IPS-15b (cell line): Measurements from ENCODE around the gene LRRC42.

Experiments
- H3K27me3 ChIP-seq: one replicate; pipeline ENCODE4 v1.6.1; 2013; ENCODE audit warnings: low read length; ENCODE audit not compliant: control insufficient read depth, insufficient read depth
- H3K36me3 ChIP-seq: one replicate; pipeline ENCODE4 v1.6.1; 2013; ENCODE audit warnings: low read length; ENCODE audit not compliant: control insufficient read depth, insufficient read depth
- H3K4me1 ChIP-seq: one replicate; pipeline ENCODE4 v1.6.1; 2013; ENCODE audit warnings: mild to moderate bottlenecking, low read length; ENCODE audit not compliant: control insufficient read depth, insufficient read depth
- H3K4me3 ChIP-seq: one replicate; pipeline ENCODE4 v1.5.1; 2013; ENCODE audit warnings: low read depth, low read length
- H3K9ac ChIP-seq: one replicate; pipeline ENCODE4 v1.6.1; 2013; ENCODE audit warnings: low read depth, mild to moderate bottlenecking, low read length
- H3K9me3 ChIP-seq: one replicate; pipeline ENCODE4 v1.6.1; 2013; ENCODE audit warnings: mild to moderate bottlenecking, low read length; ENCODE audit not compliant: control insufficient read depth, insufficient read depth

LRRC42 gene

DNA sequence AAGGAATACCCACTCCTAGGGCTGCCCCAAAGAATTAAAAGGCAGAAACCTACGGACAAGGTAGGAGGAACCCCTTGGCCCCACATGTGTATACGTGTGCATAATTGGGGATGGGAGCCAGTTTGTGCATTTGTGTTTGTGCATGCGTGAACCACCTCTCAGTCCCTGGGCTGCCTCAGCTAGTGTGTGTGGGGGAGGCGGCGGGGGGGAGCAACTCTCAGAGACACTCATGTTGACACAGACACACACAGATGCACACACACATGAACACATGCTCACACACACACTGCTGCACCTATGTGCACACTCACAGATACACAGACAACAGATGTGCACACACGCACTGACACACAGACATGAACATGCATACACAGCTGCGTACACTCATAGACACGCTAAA is 66.7 kb downstream of the LRRC42 start:
- Histone ChIP-seq H3K36me3 (no peaks in the 10 kb centered on the region), H3K4me1 (peaks cover 7% of the 10 kb centered on the region), H3K9ac (no peak overlapping the region), H3K9me3 (no peaks in the 10 kb centered on the region), H3K27me3 (no peaks in the 10 kb centered on the region), H3K4me3 (no peak overlapping the region)

DNA sequence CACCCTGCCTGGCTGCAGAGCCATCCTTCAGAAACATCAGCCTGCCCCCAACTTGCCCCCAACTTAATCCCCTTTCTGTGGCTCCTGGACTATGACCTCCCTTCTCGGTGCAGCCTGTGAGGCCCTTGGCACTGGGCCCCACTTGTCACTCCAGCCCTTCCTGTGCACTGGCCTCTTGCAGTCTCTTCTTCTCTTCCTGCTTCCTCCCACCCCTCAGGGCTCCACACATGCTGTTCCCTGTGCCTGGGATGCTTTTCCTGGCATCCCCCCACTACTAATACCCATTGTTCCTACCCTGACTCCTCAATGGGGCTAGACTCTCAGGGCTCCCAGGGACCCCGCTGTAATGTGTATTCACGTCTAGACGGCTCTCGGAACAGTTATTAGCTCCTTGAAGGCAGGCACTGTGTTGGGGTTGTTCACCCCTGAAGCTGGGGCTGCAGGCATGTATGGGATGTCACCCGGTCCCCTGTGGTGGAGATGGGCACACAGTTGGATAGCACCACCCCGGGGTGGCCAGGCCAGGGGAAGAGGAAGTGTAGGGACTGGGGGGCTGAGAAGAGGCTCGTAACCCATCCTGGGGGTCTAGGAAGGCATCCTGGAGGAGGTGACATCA is 67.4 kb downstream of the LRRC42 start:
- Histone ChIP-seq H3K4me1 (peaks cover 7% of the 10 kb centered on the region), H3K27me3 (no peaks in the 10 kb centered on the region), H3K9ac (no peak overlapping the region), H3K4me3 (no peak overlapping the region), H3K9me3 (no peaks in the 10 kb centered on the region), H3K36me3 (no peaks in the 10 kb centered on the region)

DNA sequence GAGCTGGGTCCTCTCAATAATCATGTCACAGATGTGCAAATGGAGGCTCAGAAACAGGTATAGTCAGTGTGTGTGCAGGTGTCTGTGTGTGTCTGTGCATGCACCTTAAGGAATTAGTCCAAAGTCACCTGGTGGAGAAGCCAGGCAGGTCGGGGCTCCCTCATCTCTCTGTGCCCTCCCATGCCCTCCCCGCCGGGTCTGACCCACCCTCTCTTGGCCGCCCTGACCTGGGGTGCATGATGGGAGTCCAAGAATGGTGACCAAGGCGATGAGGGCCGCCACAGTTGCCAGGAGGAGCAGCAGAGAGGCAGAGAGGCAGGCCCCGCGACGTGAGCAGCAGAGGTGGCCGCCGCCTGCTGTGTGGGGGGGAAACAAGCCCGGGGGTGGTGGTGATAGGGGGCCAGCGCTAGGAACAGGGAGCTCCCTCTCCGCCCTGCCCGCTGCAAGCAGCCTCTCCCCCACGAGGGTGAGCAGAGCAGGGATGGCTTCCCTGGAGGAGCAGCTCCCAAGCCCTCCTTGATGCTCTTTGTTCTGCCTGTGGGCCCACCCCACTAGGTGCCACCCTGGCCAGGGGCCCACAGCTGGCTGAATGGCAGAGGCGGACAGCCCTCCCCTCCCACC is 68.0 kb downstream of the LRRC42 start:
- Histone ChIP-seq H3K36me3 (no peaks in the 10 kb centered on the region), H3K9ac (no peak overlapping the region), H3K4me3 (no peak overlapping the region), H3K9me3 (no peaks in the 10 kb centered on the region), H3K27me3 (no peaks in the 10 kb centered on the region), H3K4me1 (peaks cover 7% of the 10 kb centered on the region)

DNA sequence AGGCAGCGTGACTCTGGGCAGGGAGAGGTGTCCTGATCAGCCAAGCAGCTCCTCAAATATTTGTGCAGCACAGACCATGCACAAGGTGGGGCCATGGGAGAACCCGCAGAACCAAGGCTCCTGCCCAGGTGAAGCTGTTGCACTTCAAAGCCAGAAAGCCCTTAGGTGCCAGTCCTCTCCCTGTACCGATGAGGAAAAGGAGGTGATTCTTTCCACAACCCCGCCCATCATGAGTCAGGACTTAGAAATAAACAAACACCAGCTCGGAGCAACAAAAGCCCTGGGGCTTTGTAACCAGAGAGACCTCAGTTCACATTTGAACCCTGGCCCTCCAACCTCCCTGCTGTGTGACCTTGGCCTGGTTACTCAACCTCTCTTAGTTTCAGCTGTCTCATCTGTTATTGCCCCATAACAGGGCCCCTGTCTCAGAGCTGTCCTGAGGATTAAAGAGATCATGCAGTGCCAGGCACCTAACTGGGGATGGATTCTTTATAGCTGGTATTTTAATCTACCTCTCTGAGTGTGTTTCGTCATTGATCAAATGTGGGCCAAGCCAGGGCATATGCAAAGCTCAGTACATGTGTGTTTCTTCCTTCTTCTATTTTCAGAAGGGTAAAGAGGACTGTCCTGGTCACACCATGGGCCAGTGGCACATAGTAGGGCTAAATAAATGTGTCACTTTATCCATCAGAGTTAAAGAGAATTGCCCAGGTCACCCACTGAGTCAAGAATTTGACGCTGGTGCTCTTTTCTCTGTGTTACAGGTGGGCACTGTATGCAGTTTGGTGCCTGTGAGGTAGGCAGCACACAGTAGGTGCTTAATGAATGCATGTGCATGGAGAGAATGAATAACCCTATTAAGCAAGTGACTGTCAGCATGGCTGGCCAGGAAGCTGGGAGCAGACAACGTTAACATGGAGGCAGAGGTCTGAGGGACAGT is 70.5 kb downstream of the LRRC42 start:
- Histone ChIP-seq H3K27me3 (no peaks in the 10 kb centered on the region), H3K4me3 (no peak overlapping the region), H3K36me3 (no peaks in the 10 kb centered on the region), H3K4me1 (peaks cover 7% of the 10 kb centered on the region), H3K9me3 (no peaks in the 10 kb centered on the region), H3K9ac (no peak overlapping the region)
